Fibroblast of mammary gland (primary cell): ENCODE measurements around the gene SKAP2.
A peak's percentile ranks its signal among the peaks of the same experiment; 100 is the strongest.

Source experiments
- DNase-seq: peaks from one replicate; pipeline ENCODE4 v3.0.0-alpha.2; 2010; ENCODE audit warnings: low read depth
- H3K4me3 ChIP-seq: 2 replicates; pipeline ENCODE4 v1.5.1; 2011; ENCODE audit warnings: low read depth, mild to moderate bottlenecking, low read length, moderate library complexity; ENCODE audit not compliant: control insufficient read depth
- CTCF ChIP-seq: conservative IDR thresholded peaks from 2 replicates; pipeline ENCODE4 v1.5.1; 2011; ENCODE audit warnings: low read depth, low read length, inconsistent platforms; ENCODE audit not compliant: control insufficient read depth, insufficient read depth

SKAP2 gene

GRCh38 chr7:26858241-26858715 is 6.1 kb downstream of the SKAP2 start:
- peak overlapping the region; percentile 27 for H3K4me3 ChIP-seq

GRCh38 chr7:26857506-26858240 is 6.7 kb downstream of the SKAP2 start:
- TF ChIP-seq CTCF, result no peak
- peak; percentile 51 for DNase-seq
- H3K4me3 ChIP-seq, result peak overlapping the region; percentile 27

More at GRCh38 chr7:26858241-26858715, 6.1 kb downstream of the SKAP2 start:
- no peak for TF ChIP-seq CTCF
- no peak for DNase-seq

GRCh38 chr7:26857170-26857505 is 7.3 kb downstream of the SKAP2 start:
- peak overlapping the region; percentile 27 for H3K4me3 ChIP-seq
- TF ChIP-seq CTCF, result no peak

GRCh38 chr7:26856176-26856985 is 8.0 kb downstream of the SKAP2 start:
- H3K4me3 ChIP-seq, result no peak overlapping the region
- peak; percentile 59 for DNase-seq
- TF ChIP-seq CTCF, result no peak

More at GRCh38 chr7:26857170-26857505, 7.3 kb downstream of the SKAP2 start:
- no peak for DNase-seq

GRCh38 chr7:26854876-26855855 is 9.2 kb downstream of the SKAP2 start:
- no peak for TF ChIP-seq CTCF
- DNase-seq, result no peak
- H3K4me3 ChIP-seq, result no peak overlapping the region

- DNase-seq, result peak; percentile 79
- TF ChIP-seq CTCF, result peak; percentile 62
- H3K4me3 ChIP-seq, result no peak overlapping the region
These were observed 10.5 kb downstream of the SKAP2 start for GRCh38 chr7:26853788-26854393.
